NCI-H1417 treated with DMSO at 0.1 percent for 48 hours (cell line): ENCODE data around the gene LENEP.

Source experiments
- DNase-seq: peaks from one replicate; lab custom pipeline; 2025; lab: John Stamatoyannopoulos, UW

The LENEP gene

GRCh38 chr1:154960446-154961136, 32.8 kb upstream of the LENEP start:
- DNase-seq, result no peak

- no peak for DNase-seq
Observed at GRCh38 chr1:154961207-154962155, 31.9 kb upstream of the LENEP start, which contains the start of gene PYGO2. Gene PYGO2, minus strand, starts transcription at chr1:154961782. Its CDS starts 206 bp downstream, at chr1:154961576.

GRCh38 chr1:154962156-154962749, 31.1 kb upstream of the LENEP start:
- DNase-seq, result no peak

GRCh38 chr1:154962795-154963330, 30.5 kb upstream of the LENEP start:
- no peak for DNase-seq

- no peak for DNase-seq
Observed at GRCh38 chr1:154963643-154964042, 29.7 kb upstream of the LENEP start.

- DNase-seq, result no peak
Observed at GRCh38 chr1:154964359-154964758, 29.0 kb upstream of the LENEP start.

- no peak for DNase-seq
Observed at GRCh38 chr1:154966111-154966510, 27.3 kb upstream of the LENEP start.

GRCh38 chr1:154967331-154967950, 25.9 kb upstream of the LENEP start:
- DNase-seq, result no peak

GRCh38 chr1:154968731-154969130, 24.7 kb upstream of the LENEP start:
- DNase-seq, result no peak

- DNase-seq, result no peak
Observed at GRCh38 chr1:154969246-154969645, 24.1 kb upstream of the LENEP start.

GRCh38 chr1:154969860-154970452, 23.4 kb upstream of the LENEP start:
- DNase-seq, result no peak

- no peak for DNase-seq
Observed at GRCh38 chr1:154970631-154971340, 22.6 kb upstream of the LENEP start, which contains the start of gene SHC1. Gene SHC1, minus strand, starts transcription at chr1:154970747. Its CDS starts 221 bp downstream, at chr1:154970526.

- no peak for DNase-seq
Observed at GRCh38 chr1:154971341-154971998, 21.9 kb upstream of the LENEP start.

- no peak for DNase-seq
Observed at GRCh38 chr1:154972213-154972516, 21.2 kb upstream of the LENEP start.

GRCh38 chr1:154972517-154973343, 20.7 kb upstream of the LENEP start:
- no peak for DNase-seq

- peak; percentile 75 for DNase-seq
Observed at GRCh38 chr1:154973344-154974101, 19.9 kb upstream of the LENEP start.

GRCh38 chr1:154974102-154974807, 19.1 kb upstream of the LENEP start, which contains the start of gene CKS1B:
Gene CKS1B, plus strand, starts transcription at chr1:154974681. Its CDS starts 65 bp downstream, at chr1:154974746.
- DNase-seq, result peak; percentile 99
